NK-92 (cell line): ENCODE results near the gene MDM2.
"Not testable (repeated sequence)": the region's sequence is repeated elsewhere in the genome, so short reads cannot be mapped to it uniquely, and the experiment has no call there.

Experiments
- DNase-seq: peaks from one replicate; lab custom pipeline; 2025; ENCODE audit not compliant: unreplicated experiment; lab: John Stamatoyannopoulos, UW

The MDM2 gene

DNA sequence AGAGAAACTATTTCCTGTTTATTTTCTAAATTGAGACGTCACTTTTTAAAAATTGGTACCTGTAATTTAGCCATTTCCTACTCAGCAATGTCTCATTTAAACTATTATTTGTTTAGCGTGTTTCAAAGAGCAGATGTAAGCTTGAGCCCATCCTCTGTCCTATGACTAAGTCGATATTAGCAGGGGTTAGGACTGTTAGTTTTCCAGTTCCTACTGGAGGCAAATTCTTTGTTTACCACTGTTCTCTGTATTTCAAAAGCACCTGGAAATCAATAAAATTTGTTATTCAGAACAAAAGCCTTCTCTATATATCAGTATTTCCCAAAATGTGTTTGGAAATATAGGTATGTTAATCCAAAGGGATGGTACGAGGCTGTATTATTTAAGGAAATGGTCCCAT, 42.4 kb downstream of the MDM2 start:
- no peak for DNase-seq

DNA sequence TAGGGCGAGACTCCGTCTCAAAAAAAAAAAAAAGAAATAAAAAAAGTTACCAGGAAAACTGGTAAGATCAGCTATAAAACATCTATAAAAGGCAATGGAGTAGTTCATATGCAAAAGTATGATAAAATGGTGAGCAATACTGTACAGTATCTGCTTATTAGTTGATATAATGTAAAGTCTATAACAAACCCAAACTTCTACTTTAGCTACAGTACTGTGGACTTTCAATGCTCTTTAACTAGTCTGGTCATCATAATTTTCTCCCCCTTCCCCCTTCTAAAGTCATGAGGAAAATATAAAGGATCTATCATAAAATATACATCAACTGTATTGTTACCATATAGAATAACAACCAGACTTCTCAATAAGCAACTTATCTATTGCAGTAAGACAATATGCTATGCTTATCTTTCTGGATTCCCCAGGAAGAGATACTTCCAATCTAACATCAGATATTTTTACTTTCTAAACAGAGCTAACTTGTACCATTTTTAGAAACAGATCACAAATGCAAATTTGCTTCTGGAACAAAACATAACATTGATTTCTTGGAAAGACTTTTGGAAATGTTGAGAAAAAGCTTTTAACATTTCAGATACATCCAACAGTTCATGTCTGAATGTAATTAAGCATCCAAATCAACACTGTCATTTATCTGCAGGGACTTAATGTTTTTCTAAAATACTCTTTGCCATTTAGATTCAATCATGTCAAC, 43.8 kb downstream of the MDM2 start:
- DNase-seq: no peak

DNA sequence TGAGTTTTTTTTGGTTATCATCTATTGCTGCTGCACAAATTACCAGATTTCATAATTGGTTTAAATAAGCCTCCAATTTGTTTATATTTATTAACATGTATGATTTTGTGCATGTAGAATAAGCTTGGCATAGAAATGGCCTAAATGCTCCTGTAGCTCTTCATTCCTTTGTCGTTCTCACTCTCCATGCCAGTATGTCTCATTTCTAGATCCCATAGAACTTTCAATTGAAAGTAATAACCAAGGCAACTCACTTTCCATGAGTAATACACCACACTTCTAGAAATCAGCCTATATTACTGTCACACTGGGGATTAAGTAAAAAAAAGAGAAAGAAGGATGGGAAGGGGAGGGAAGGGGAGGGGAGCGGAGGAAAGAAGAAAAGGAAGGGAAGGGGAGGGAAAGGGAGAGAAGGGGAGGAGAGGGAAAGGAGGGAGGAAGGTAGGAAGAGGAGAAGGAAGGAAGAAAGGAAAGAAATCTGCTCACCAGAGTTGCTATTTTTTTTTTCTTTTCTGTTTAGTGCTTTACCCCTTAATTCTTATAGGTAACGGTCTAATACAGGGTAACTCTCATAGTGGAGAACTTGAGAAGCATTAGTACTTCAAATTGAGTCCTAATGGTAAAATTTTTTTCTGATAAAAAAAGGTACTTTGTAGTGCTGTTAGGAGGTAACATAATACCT, 45.6 kb downstream of the MDM2 start:
- DNase-seq: no peak

DNA sequence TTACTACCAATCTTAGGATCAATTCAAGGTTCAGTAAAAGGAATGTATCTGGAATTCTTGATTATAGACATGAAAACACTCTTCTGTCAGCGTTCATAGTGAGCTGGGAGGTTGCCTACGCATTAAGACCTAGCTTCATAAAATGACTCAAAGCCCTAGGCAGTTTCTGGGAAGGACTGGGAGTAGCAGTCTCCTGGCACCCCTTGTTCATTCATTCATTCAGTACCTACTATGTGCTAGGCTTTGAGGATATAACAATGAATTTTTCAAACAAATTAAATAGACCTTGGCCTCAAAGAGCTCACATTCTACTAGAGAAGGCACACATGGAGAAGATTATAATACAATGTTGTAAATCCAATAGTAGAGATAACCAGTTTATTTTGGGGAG, 46.1 kb downstream of the MDM2 start:
- no peak for DNase-seq

DNA sequence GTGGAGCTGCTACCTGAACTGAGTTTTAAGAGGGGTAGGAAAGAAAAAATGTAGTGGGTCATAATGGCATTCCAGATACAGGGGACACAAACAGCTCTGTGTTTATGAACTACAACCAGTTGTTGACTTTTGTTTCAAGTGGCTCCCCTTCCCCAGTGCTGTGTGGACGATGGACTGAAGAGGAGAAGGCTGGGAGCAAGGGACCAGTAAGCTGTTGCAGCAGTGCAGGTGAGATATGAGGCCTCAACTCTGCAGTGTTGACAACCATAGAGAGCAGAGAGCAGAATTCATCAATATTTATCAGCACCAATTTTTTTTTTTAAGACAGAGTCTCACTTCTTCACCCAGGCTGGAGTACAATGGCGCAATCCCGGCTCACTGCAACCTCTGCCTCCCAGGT, 46.6 kb downstream of the MDM2 start:
- no peak for DNase-seq

DNA sequence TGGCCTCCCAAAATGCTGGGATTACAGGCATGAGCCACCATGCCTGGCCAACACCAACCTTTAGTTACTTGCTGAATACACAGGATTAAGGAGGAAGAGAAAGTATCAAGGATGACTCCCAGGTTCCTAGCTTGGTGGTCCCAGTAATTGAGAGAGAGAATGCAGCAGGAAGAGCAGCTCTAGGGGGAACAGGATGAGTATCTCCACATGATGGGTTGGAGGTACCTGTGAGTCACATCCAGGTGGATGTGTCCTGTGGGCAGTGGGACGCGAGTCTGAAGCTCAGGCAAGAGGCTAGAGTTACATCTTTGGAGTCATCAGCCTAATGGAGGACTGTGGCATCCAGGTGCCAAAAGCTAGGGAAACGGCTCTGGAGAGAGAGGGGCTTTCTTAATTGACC, 47.1 kb downstream of the MDM2 start:
- DNase-seq: no peak

DNA sequence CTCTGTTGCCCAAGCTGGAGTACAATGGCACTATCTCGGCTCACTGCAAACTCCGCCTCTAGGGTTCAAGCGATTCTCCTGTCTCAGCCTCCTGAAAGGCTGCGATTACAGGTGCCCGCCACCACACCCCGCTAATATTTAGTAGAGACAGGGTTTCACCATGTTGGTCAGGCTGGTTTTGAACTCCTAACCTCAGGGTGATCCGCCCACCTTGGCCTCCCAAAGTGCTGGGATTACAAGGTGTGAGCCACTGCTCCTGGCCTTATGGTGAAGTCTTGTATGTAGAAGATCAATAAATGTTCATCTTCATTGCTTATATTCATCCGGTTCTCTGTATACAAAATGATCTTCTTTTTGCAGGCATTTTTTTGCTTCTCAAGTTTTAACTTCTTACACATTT, 47.8 kb downstream of the MDM2 start:
- DNase-seq: no peak

DNA sequence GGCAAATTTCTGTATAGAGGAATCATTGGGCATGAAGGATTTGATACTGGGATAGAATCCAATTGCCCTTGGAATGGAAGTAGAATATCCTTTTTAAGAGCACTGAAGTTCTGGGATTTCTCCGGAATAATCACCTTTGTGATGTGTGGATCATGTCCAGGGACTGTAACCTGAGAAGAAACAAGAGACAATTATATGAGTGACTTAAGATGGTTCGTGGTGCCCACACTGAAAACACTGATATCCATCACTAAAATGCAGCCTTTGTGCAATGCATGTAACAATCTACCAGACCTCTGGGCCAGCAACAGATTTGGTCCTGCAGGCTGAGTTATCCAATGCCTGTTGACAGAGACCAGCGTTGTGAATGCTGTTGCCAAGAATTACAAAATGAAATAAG, 48.5 kb downstream of the MDM2 start:
- no peak for DNase-seq

DNA sequence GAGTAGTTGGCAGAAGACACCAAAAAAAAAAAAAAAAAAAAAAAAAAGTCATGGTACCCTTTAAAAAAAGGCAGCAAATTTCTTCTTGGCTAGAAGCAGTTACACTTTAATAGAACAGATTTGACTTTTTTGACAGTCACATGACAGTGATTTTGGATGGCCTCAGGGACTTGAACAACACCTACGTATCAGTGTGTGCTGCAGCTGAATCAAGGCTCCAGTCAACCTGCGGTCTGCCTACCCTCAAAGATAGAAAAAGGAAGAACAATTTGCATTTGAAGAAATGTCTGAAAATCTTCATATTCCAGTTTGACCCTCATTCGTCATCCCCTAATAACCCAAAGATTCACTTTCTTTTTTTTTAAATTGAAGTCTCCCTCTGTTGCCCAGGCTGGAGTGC, 53.9 kb downstream of the MDM2 start:
- DNase-seq: no peak

DNA sequence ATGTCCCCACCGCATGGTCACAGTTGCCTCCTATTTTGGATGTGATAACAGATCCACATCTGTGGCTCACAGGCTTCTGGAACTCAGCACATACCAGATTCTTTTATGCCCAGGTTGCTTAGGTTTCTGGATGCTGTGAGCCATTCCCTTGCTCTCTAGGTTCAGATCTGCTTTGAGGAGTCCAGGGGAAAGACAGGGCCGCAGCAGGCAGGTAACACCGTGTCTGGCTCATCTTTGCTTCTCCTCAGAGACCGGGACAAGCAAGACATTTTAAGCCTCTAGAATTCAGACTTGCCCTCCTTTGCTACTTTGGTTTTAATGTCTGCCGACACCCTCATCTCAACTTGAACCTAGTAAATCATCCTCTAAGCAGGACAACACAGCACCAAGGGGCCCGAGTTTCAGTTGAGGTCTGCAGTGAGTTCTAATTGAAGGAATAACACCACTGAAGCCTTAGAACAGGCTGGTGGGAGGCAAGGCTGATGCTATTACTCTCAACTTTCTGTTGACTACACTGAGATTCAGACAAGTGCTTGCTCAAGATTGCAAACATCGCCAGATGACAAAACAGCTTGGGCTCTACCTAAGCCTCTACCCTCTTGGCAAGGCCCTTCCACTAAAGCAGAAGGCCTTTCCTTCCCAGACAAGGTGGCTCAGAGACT, 55.3 kb downstream of the MDM2 start:
- no peak for DNase-seq

DNA sequence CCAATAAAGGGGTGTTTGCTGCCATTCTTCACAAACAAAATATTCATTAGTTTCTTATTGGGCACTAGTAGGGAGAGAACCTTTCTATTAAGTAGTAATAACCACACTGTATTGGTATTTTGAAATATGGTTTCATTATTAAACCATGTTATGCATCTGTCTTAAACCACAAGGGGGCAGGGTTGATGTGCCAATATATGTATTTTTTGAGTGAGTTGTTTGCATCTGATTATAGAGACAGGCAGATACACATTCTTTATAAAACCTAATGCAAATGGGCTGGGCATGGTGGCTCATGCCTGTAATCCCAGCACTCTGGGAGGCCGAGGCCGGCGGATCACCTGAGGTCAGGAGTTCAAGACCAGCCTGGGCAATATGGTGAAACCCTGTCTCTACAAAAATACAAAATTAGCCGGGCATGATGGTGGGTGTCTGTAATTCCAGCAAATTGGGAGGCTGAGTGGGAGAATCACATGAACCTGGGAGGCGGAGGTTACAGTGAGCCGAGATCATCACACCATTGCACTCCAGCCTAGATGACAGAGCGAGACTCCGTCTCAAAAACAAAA, 56.0 kb downstream of the MDM2 start:
- DNase-seq: not testable (repeated sequence)

DNA sequence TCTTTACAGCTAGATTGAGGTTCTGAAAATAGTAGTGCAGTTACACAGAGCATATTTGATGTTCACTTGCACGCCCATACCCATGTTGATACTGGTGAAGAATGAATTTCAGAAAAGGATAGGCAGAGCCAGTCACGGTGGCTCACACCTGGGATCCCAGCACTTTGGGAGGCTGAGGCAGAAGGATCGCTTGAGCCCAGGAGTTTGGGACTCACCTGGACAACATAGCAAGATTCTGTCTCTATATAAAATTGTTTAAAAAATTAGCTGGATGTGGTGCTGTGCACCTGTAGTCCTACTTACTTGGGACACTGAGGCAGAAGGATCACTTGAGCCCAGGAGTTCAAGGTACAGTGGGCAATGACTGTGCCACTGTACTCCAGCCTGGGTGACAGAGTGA, 56.6 kb downstream of the MDM2 start:
- no peak for DNase-seq

DNA sequence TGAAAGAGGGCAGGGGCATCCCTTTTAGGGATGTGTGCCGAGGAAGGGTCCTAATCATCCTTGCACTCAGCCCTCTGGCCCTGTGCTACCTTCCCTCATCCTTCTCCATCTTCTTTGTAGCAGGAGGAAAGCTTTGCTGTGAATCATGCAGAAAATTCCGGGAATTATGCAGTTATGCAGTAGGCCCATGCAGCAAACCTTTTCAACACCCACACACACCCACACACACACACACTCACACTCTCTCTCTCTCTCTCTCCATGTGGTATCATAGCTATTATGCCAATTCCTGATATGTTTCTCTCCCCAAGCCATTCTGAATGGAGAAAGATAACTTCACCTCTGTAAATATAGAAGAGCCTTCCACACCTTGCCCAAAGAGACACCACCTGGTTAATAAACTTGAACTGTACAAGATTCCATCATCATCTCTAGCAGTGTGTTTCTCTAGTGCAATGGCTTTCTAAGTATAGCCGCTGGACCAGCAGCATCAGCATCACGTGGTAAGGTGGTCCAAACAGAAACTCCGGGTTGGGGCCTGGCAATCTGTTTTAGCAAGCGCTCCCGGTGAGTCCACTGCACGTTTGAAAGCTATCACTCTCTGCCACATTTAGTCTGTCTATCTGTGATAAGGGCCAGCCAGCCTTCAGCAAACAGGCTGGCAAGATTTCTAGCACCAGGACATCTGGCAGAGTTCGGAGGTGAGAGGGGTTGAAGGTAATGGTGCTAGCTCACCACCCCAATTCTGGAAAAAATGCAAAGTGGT, 57.6 kb downstream of the MDM2 start:
- no peak for DNase-seq

DNA sequence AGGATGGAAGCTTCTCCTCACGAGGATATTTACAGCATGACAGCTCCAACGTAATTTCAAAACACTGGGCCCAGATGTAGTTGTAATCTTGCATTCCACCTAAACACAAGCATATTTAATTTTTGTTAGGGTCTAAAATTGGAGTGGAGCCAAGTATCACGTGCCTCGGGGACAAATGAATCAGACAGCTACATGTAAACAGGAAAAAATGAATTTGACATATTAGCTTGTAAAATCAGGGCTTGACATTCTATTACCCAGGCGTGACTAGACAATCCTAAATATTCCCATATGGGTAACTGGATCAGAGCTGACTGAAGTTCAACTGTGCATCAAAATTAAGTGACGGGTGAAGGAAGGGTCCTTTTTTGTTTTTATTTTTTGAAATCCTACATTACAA, 59.0 kb downstream of the MDM2 start:
- no peak for DNase-seq

DNA sequence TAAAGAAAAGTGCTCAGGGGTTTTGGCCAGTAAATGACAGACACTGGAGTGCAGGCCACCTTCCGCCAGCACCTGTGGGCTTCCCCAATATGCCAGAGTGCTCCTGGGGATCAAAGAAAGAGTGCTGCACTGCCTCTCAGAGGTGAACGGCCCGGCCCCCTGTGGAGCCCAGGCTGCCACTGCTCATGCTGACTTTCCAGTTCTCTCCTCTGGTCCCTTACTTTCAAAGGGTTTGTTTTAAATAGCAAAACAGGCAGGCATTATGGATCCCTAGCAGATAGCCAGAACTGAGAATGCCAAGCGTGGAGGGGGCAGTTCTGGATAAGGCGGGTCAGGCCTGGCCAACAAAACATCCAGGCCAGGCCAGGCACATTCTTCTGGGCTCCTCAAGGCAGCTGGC, 59.6 kb downstream of the MDM2 start:
- DNase-seq: no peak

DNA sequence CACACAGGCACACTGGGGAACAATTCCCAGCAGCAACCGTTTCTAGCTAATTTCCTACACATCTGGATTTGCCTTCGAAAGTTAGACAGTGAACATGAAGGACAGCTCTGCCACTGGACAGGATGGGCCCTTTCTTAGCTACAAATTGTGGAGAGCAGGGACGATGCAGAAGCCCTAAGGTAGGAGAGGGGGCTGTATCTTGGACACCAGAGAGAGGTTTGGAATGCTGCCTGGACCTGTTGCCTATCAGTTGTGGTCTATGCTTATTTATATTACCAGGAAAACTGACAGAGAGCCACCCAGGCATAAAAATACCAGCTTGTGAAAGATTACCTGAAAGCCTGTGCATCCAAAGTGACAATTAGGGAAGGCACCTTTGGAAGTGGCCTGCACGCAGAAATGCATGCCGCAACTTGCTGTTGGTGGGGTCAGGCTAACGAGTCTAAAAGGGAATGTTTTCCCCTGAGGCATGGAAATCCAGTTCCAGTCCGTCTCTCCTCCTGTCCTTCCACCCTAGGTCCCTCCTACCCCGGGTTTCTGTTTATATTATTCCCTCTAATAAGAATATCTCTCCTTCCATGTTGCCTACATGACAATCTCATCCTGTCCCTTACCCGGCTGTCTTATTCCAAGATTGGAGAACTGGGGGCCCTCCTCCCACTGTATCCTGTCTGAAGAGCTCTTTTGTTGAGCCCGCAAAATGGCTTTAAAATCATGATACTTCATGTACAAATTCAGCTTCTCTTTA, 60.2 kb downstream of the MDM2 start:
- no peak for DNase-seq

DNA sequence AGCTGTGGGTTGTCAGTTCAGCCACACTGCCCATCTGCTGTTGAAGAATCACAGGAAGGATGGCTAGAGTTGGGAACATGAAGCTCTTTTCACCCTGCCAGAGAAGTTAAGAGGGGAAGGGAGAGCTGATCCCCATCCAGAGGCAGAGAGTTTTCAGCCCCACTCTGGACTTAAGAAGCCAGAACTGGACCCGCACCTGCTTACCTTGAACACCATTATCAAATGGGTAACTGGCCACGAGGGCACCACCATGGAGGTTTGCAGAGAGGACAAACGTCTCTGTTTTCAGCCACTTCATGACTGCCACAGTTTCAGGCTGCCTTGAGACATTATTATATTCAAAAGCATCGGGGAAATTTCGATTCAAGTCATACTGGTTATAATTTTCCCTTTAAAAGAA, 62.0 kb downstream of the MDM2 start:
- no peak for DNase-seq

DNA sequence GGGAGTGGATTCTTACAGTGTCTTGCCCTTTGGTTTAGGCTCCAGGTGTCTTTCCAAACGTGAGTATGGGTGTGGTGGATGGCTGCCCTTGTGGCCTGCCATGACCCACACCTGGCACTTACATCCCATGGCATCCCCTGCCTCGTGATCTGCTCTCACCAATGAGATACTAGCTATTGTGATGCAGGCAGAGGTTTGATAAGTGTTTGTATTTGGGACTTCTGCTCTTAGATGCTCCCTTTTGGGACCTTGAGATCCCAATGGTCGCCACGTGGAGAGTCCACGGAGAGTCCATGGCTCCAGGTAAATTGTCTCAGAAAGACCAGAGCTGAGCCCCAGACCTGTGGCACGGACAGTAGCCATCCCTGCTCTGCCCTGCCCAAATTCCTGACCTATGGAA, 62.5 kb downstream of the MDM2 start:
- DNase-seq: no peak

DNA sequence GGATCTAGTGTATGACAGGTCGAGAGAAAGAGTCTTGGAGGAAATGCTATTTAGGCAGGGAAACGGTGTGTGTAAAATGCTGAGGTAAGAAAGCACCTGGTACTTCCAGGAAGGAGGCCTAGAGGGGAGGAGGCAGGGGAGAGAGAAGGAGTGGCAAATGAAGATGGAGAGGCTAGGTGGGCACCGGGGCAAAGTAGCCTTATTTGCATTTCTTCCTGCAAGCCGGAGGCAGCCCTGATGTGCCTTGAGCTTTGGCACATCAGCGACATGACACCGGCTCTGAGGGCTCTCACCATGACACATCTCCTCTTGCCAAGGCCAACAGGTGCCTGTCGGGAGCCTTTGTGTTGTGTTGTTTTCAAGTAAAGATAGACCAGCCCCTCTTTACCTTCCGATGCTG, 63.4 kb downstream of the MDM2 start:
- no peak for DNase-seq

DNA sequence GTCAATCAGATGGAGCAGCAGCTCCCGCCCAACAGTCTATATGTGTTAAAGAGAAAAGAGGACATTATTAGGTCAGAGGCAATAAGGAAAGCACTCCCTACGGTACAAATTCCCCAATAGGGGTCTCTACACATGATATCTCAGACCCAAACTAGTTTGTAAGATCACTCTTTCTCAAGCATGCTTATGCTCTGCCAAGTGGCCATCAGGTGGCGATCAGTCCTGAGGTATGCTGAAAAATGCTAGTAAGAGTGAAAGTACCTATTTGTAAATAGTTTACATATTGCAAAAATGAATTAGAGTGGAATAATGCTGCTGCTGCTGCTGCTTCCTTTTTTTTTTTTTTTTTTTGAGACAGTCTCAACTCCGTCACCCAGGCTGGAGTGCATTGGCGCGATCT, 63.9 kb downstream of the MDM2 start:
- no peak for DNase-seq

DNA sequence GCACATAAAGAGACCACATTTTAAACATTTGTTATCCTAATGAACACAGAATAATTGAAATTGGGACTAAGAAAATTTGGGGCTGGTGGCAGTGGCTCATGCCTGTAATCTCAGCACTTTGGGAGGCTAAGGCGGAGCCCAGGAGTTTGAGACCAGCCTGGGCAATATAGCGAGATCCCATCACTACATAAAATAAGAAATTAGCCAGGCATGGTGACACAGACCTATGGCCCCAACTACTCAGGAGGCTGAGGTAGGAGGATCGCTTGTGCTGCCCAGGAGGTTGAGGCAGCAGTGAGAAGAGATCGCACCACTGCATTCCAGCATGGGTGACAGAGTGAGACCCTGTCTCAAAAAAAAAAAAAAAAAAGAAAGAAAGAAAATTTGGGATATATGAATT, 65.3 kb downstream of the MDM2 start:
- no peak for DNase-seq
